Inferior parietal cortex (tissue), 1 donor: ENCODE measurements around the gene RP2.

Experiments used
- DNase-seq: peaks from one replicate; pipeline ENCODE4 v3.0.0-alpha.2; 2016; ENCODE audit errors: extremely low spot score

The RP2 gene

DNA sequence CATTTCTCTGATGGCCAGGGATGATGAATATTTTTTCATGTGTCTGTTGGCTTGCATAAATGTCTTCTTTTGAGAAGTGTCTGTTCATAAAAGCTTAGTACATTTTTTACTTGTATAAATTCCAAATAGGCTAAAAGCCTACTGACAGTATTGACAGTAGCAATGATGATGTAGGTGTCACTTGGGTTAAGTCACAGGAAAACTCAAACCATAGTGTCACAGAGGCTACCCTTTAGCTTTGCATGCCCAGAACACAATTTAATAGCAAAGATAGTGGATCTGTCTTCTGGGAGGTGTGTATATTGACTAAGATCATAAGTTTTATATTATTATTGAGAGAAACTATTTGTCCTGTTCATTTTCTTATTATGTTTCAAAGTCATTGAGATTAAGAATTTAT lies 8.1 kb downstream of the RP2 start:
- no peak for DNase-seq

DNA sequence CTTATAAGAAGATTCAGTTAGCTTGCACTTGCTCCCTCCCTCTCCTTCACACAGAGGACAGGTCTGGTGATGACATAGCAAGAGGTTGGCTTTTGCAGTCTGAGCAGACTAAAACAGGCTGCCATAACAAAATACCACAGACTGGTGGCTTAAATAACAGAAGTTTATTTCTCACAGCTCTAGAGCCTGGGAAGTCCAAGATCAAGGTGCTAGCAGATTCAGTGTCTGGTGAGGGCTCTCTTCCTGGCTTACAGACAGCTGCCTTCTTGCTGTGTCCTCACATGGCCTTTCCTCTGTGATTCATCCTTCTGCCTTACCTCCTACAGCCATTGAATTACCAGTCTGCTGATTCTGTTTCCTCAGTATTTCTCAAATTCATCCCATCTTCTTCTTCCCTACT lies 13.1 kb downstream of the RP2 start:
- DNase-seq, result no peak

DNA sequence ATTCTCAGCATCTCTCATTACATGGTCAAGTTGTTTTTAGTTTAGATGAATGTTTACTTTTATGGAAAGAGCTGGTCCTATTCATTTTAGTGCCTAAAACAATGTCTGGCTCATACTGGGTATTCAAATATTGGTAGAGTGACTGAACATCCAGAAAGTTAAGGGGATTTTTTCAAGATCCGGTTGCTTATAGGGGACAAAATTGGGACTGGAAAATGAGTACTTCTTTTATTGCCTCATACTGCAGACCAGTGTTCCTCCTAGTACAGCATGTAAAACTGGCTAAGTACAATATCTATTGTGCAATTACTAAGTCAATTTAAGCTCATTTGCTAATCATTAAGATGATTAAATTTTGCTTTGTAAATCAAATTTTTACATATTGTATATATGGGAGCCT lies 13.9 kb downstream of the RP2 start:
- no peak for DNase-seq

DNA sequence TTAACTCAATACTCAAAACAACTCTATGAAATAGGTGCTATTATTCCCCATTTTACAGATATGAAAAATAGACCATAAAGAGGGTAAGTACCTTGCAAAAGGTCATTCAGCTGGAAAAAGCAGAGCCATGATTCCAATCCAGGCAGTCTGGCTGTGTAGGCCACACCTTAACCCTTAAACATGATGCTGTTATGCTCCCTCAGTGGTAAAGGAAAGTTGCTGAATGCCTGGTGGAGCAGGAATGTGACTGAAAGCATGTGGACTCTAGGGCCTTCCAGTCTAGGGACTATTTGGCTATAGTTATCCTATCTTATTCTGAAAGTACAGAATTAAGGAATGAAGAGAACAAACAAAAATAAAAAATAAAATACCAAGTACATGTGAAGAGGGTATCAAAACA lies 19.6 kb downstream of the RP2 start:
- DNase-seq, result no peak

DNA sequence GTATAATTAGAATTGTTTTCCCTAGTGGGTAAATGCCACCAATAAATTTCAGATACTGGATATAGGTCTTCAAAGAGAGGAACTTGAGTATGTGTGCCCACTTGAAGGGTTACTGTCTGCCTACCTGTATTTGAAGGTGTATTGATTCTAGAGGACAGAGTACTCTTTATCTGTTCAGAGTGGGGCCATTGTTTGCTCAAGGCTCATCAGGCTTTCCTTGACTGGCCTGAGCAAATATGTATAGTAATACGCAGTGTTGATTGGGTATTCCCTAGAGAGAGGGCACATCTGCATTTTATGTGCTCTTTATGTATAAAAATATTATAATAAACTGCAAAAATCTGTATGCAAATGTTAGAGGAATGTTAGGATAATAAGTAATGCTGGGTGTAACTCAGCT lies 23.7 kb downstream of the RP2 start:
- no peak for DNase-seq

DNA sequence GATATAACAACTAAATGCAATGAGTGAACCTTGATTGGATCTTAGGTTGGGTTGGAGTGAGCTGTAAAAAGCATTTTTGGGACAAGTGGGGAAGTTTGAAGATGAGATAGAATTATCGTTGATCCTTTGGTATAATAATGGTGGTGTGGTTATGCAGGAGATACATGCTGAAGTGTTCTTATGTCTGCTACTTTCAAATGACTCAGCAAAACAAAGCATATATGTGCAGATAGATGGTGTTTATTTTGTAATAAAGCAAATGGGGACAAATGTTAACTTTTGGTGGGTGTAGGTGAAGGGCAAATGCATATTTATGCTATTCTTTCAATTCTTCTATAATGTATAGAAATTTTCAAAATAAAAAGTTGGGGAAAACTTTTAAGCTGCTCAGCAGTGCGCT lies 26.2 kb downstream of the RP2 start:
- no peak for DNase-seq

DNA sequence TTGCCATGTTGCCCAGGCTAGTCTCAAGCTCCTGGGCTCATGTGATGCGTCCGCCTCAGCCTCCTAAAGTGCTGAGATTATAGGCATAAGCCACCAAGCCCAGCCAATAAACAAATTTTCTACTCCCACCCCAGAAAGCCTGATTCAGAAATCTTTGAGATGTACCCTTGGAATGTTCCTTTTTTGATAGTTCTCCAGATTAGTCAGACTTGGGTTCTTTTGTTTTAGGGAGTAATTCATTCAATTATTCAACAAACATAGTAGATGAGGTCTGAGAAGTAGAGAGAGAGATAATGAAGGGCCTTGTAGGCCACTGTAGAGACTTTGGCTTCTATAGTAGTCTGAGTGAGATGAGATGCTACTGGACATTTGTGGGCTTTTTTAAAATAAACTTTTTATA lies 27.8 kb downstream of the RP2 start:
- DNase-seq, result no peak

DNA sequence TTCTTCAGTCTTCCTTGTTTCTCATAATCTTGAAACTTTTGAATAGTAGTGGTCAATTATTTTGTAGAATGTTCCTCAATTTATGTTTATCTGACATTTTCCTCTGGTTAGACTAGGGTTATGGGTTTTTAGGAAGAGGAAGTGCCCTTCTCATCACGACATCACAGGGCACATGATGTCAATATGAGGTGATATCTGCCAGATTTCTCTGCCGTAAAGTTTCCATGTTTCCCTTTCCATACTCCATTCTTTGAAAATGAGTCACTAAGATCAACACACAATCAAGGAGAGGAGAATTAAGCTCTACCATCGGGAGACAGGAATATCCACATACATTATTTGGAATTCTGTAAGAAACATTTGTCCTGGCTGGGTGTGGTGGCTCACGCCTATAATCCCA lies 28.4 kb downstream of the RP2 start:
- no peak for DNase-seq

DNA sequence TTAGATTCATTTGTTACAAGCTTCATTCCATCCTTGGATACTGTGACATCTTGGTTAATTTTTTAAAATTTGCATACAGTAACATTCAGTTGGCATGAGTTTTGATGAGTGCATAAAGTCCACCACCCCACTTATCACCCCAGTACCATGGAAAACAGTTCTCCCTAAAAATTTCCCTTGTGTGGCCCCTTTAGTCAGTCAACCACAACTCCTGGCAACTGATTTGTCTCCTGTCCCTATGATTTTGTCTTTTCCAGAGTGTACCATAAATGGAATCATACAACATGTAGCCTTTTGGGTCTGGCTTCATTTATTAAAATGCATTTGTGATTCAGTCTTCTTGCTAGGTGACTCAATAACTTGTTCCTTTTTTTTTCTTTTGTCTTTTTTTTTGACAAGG lies 29.9 kb downstream of the RP2 start:
- DNase-seq, result no peak

DNA sequence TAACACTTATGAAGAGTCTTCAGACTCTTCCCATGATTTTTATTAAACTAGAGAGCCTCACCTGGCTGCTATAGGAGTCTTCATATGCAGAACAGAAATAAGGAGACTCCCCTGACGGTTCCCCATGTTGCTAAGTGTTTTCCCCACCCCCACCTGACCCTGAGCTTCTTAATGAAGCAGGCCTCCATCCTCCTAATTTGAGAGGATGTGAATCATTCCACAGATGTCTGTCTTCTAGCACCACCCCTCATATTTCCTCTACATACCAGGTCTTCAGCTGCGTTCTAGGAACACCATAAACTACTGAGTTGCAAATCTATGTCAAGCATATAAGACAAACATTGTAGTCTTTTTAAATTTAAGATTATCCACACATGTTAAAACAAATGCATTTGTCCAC lies 36.9 kb downstream of the RP2 start:
- no peak for DNase-seq

DNA sequence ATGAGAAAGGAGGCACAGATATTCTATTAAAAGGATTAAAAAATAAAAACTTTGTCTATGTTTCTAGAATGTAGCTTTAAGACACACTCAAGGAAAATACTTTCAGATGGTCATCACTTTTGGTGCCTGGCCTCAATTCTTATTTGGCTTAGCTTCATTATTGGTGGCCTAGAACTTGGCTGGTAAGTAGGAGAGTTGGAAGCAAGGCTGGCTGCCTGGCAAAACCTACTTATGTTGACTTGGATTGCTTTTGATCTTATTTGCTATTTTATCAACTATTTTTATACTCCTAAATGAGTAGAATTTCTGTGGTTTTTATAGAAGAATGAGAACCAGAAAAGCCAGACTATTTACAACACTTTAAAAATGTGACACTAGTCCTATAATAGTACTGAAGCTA lies 40.1 kb downstream of the RP2 start:
- peak; percentile 0 for DNase-seq

DNA sequence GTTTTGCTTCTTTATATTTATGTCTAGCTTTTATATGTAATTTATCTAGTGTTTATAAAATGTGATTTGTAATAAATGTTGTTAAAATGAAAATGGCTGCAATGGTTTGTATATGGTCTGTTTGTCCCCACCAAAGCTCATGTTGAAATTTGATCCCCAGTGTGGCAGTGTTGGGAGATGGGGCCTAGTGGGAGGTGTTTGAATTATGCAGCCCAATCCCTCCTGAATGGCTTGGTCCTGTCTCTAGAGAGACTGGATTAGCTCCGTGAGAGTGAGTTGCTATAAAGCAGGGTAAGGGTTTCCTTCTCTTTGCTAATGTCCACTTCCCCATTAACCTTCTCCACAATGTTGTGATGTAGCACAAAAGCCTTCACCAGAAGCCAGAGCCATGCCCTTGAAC lies 45.4 kb downstream of the RP2 start:
- DNase-seq, result no peak

DNA sequence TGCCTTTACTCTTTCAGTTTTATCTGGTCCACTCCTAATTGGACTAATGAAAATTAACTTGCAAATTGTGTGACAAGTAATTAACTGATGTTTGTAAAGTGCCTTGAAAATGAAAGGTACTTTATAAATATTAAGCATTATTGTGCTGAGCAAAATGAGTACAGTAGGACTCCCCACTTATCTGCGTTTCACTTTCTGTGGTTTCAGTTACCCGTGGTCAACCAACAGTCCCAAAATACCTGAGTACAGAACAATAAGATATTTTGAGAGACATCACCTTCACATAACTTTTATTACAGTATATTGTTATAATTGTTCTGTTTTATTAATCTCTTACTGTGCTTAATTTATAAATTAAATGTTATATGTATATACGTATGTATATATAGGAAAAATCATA lies 48.0 kb downstream of the RP2 start:
- no peak for DNase-seq

DNA sequence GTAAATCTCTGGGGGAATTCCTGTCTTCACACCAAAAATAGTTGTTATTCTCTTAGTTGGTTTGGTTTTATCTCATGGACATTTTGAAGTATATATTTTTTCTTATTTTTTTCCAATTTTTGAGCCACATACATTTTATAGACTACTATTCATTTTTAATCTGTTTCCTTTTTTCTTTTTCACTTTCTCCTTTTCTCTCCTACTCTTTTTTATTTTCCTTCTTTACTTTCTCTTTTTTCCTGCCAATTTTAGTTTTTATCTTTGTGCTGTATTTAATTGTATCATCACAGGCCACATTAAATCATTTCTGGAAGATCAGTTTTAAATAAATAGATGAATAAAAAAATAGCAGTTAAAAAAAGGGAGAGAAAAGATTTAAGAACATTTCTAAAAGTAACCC lies 61.4 kb downstream of the RP2 start:
- DNase-seq, result no peak

DNA sequence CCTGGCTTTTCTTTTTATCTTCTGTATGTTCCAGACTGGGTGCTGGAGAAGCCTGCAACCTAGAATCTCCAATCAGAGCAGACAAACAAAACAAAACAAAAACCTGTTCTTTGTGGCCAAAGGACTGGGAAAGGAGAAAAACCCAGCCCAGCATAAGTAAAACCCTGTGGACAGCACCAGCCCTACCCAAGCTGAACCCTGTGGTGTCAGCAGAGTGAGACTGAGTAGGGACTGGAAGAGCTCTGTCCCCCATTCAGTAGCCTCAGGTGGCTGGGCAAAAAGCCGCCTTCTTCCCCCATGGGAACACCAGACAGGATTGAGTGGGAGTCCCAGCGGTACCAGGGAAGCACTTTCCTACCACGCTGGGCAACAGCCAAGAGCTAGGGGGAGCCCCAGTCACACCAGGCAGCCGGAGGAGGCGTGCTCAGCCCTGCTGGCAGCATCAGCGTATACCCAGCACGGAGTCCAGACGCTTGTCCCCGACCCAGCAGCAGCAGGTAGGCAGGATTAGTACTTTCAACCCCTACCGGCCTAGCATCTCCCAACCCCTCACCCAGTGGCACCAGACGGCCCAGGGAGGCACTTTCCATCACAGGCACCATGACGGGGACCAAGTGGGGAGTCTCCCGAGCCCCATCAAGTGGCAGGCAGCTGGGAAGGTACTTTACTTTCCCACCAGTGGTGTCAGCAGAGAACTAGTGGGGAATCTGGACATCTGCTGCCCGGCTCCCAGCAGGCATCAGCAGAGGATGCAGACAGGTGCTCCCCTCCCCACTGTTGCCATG lies 66.8 kb downstream of the RP2 start:
- peak; percentile 76 for DNase-seq

DNA sequence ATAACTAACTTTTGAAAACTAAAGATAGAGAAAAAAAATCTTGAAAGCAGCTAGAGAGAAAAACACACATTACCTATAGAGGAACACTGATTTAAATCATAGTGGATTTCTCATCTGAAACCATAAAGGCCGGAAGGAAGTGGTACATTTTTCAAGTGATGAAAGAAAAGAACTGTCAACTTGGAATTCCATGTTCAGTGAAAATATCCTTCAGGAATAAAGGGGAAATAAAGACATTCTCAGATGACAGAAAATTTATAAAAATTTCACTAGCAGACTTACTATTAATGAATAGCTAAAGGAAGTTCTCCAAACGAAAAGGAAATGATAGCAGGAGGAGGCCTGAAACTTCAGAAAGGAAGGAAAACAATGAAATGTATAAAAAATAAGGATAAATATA lies 67.8 kb downstream of the RP2 start:
- DNase-seq, result no peak

DNA sequence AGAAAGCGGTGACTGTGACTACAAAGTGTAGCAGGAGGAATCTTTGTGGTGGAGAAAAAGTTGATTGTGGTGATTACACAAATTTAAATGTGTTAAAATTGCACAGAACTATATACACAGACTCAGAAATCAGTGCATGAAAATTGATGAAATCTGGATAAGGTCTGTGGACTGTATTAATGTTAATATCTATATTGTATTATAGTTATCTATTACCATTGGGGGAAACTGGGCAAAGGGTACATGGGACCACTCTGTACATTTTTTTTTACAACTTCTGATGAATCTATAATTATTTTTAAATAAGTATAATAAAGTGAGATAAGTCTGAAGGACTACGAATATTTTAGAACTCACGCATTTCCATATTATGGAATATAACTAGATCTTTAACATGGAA lies 73.6 kb downstream of the RP2 start:
- no peak for DNase-seq

DNA sequence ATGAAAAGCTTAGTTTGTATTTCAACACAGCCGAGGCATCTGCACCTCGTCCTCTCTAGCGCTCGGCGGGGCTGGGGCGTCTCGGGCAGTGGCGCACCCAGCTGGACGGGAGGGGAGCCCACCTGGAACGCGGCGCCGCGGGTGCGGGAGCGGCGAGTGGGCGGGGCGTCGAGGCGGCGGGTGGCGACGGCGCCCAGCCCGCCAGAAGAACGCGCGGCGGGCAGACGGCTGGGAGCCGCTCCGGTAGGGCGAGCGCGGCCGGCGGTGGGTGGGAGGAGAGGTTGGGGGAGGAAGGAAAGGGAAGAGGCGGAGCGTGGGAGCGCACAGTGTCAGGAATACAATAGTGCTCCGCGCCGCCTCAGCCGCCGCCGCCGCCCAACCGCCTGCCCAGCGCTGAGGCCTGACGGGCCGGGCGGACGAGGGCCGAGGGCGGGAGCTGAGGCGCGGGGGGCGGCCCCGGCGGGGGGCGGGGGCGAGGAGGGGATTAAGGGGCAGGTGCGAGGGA lies 75.3 kb downstream of the RP2 start, which contains the start of gene JADE3:
Gene JADE3 (plus strand): TSS at position 324 of the 505 bp plus-strand sequence. CDS start 72,474 bp downstream, outside the sequence.
- peak; percentile 8 for DNase-seq

DNA sequence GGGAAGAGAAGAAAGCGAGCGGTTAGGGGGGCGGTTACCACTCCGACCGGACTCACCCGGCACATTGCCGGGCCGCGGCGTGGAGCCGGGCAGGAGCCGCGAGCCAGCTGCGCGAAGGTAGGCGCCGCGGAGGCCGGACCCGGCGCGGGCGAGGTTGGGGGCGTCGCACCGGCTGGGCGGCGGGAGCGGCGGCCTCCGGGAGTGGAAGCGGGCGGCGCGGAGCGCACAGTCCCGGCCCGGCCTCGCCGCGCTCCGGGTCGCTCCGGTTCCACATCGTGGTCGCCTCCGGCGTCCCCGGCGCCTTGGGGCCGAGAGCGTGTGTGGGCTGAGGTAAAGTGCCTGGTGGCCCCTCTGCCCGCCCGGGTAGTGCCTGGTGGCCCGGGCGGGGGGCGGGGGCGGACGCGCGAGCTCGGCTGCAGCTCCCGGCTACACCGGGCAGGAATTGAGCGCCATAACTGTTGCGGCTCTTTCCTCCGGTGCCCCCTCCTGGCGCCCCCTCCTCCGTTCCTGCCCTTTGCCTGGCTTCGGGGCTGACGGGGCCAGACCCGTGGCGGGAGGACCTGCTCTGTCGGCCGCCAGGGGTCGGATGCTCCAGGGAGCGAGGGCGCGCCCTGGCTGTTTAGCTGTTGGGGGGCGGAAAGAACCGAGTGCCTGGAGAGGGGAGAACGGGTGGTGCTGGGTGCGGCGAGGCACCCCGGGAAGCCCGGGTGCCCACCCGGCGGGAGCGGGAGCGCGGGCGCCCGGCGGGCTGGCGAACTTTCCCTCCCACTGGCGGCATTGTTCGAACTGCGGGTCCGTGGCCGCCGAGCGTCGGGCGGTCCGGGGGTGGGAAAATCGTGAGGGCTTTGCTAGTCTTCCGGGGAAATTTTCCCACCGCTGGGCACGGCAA lies 76.0 kb downstream of the RP2 start:
- no peak for DNase-seq

DNA sequence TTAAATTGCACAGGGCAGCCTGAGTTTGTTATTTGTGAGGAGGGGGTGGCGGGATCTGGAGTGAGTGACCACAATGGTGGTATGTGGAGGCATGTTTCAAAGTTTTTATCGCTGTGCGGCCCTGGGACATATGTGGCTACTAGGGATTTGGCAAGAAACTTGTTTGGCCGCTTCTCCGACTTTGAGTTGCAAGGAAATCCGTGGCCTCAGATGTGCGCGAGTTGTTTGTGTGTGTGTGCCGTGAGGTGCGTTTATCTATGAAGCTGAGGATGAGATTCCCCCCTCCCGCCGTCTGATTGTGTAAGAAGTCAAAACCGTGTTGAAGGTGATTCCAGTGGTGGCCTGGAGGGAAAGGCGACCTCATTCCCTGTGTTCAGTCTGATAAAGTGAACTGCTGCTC lies 76.8 kb downstream of the RP2 start:
- DNase-seq, result no peak

DNA sequence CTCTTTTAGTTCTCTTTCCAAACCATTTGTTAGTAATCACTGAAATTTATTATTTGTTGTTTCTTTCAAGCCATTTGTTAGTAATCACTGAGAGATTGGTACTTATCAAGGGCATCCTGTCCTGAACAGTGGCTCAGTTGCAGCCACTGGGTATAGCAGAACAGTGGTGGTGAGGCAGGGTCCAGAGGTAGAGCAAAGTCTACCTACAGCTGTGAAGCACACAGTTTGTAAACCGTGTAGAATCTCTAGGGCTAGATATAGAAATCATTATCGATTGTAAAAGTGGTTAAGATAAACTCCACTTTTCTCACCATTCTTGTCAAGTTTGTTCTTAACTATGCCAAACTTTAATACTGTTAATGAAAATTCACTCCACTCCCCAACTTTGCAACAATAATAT lies 79.4 kb downstream of the RP2 start:
- DNase-seq, result no peak

DNA sequence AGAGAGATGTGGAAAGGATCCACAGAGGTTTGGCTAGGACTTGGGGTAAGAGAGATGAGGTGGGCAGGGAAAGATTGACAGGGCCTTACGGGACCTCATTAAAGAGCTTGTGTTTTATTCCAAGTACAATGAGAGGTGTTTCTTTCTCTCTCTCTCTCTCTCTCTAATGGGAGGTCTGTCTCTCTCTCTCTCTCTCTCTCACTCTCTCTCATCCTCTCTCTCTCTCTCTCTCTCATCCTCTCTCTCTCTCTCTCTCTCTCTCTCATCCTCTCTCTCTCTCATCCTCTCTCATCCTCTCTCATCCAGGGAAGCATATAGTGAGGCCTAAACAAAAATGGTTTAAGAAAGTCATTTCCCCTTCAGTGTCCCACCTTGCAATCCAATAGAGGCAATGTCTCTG lies 80.8 kb downstream of the RP2 start:
- DNase-seq, result no peak

DNA sequence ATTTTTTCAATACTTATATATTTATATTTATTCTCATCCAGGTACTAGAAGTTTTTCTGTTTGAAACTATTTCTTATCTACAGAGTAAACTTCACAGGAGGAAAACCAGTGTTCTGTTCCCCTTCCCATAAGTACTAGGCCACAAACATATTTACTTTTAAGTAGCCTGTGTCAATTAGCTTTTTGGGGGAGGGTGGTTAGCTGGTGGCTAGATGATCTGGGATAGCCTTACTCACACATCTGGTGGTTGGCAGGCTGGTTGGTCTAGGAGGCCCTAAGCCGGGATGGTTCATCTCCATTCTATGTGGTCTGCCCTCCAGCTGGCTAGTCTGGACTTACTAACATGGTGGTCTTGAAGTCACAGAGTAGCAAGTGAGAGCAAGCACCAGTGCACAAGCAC lies 81.6 kb downstream of the RP2 start:
- DNase-seq, result no peak
